ENCODE results near the gene TP53I11.

Gene TP53I11

DNA sequence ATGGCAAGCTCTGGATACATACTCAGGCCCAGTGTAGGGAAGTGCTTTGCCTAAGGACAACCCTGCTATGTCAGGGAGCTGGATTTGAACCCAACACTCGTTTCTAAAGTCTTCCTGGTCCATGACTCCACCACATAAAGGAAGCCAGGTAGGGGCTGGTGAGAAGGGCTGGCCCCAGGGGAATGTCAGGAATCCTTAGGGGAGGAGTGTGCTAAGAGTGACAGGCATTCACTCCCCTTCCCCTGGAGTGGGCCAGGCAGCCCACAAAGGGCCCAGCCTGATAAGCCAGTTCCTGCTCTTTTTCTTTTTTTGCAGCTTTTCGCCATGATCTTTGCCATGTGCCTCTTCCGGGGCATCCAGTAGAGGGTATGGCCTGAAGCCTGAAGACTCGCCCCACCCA, 21.9 kb downstream of the TP53I11 start:
- H3K4me3 ChIP-seq (replicated peaks; ENCODE audit: low read depth, low read length) = no peak overlapping the region
- TF ChIP-seq CTCF (IDR thresholded peaks at IDR 0.05; ENCODE audit: low read depth, low read length, missing control alignments) = no peak
- DNase-seq (ENCODE audit: extremely low read depth, low read depth) = no peak

DNA sequence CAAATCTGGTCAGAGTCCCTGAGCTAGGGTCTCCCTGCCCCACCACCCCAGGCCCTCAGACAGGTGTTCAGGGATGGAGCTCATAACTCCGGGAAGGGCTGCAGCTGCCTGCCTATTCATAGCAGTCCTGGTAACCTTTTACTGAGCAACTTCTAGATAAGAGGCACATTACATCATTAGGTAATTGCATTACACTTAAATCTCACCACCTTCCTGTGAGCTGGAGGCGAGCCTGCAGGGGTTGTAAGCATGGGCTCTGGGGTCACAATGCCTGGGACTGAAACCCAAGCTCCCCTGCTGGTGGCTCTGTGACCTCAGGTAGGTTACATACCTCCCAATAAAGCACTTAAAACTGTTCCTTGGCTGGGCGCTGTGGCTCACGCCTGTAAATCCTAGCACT, 22.5 kb downstream of the TP53I11 start:
- no peak overlapping the region for H3K4me3 ChIP-seq (replicated peaks; ENCODE audit: low read depth, low read length)
- TF ChIP-seq CTCF (IDR thresholded peaks at IDR 0.05; ENCODE audit: low read depth, low read length, missing control alignments) = no peak
- no peak for DNase-seq (ENCODE audit: extremely low read depth, low read depth)

DNA sequence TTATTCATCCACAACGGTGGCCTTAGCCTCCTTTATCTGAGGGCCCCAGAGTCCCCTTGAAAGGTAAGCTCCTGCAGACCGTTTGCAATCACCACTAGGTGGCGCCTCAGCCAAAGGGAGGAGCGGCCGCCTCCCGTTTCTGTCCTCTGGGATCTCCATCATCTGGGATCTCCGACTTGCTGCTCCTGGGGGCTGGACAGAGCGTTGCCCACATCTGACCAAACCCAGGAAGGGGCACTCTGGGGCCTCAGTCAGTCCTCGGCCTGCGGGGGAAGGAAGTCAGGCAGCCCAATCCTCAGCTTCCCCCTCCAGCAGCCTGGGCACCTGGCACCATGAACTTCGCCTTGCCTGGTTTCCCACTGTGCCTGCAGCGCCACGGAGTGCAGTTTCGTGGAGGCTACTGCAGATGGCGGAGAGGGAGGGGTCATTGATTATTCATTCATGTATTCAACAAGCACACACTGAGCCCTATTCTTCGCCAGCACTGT, 23.5 kb downstream of the TP53I11 start:
- H3K4me3 ChIP-seq (replicated peaks; ENCODE audit: low read depth, low read length) = no peak overlapping the region
- no peak for DNase-seq (ENCODE audit: extremely low read depth, low read depth)
- TF ChIP-seq CTCF (IDR thresholded peaks at IDR 0.05; ENCODE audit: low read depth, low read length, missing control alignments) = peak; percentile 96

DNA sequence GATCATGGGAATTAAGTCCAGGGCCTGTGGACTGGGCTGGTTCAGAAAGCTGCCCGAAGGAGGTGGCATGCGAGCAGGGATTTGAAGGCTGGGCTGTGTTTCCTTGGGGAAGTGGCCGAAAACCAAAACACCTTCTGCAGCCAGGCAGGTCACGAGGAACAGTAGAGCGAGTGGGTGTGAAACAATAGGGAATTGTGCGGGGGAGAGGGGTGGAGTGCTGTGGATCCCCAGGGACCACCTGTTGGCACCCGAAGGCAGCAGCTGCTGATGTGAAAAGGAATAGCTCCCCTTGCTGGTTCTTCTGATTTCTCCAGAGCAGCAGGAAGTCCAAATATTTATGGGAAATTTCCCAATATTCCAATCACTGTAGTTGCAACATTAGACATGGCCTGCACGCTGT, 24.6 kb downstream of the TP53I11 start:
- TF ChIP-seq CTCF (IDR thresholded peaks at IDR 0.05; ENCODE audit: low read depth, low read length, missing control alignments) = no peak
- no peak for DNase-seq (ENCODE audit: extremely low read depth, low read depth)
- no peak overlapping the region for H3K4me3 ChIP-seq (replicated peaks; ENCODE audit: low read depth, low read length)

DNA sequence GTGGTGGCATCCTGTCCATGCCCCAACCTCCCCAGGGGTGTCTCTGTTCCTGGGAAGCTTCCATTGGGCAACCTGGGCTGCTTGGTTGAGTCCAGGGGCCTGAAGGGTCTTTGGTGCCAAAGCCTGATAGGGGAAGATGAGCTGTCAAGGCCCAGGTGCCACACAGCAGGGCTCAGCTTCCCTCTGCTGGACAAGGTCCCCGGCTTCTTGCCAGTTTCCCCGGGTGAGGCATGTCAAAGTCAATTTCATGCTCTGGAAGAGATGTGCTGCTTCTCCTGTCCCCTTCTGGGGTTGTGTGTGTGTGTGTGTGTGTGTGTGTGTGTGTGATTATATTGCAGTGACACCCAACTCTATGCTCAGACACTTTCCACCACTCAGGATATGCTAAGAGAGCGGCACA, 26.9 kb downstream of the TP53I11 start:
- H3K4me3 ChIP-seq (replicated peaks; ENCODE audit: low read depth, low read length) = no peak overlapping the region
- no peak for TF ChIP-seq CTCF (IDR thresholded peaks at IDR 0.05; ENCODE audit: low read depth, low read length, missing control alignments)
- no peak for DNase-seq (ENCODE audit: extremely low read depth, low read depth)

GRCh38 chr11:44923115-44923514, 27.6 kb downstream of the TP53I11 start:
- H3K4me3 ChIP-seq (replicated peaks; ENCODE audit: low read depth, low read length) = no peak overlapping the region
- TF ChIP-seq CTCF (IDR thresholded peaks at IDR 0.05; ENCODE audit: low read depth, low read length, missing control alignments) = no peak
- DNase-seq (ENCODE audit: extremely low read depth, low read depth) = no peak

DNA sequence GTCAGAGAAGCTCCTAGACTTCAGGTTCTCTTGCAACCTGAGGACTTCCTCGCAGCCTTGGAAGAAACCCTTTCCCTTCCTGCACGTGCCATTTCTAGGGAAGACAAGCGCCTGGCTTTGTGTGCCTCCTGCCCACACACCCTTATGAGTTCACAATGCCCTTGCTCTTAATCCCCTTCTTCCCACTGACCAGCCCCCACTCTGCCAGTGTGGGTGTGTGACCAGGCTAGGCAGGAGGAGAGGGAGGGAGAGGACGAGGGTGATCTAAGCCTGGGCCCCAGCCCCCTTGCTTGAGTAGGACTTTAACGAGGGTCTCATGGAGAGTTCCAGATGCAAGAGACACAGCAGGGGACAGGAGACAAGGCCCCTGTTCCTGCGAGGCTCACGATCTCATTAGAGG, 30.2 kb downstream of the TP53I11 start:
- no peak for DNase-seq (ENCODE audit: extremely low read depth, low read depth)
- no peak overlapping the region for H3K4me3 ChIP-seq (replicated peaks; ENCODE audit: low read depth, low read length)
- no peak for TF ChIP-seq CTCF (IDR thresholded peaks at IDR 0.05; ENCODE audit: low read depth, low read length, missing control alignments)
